Measurements from ENCODE around the gene KRTAP5-7.
"Not testable (repeated sequence)": the region's sequence is repeated elsewhere in the genome, so short reads cannot be mapped to it uniquely, and the experiment has no call there.

KRTAP5-7 gene

DNA sequence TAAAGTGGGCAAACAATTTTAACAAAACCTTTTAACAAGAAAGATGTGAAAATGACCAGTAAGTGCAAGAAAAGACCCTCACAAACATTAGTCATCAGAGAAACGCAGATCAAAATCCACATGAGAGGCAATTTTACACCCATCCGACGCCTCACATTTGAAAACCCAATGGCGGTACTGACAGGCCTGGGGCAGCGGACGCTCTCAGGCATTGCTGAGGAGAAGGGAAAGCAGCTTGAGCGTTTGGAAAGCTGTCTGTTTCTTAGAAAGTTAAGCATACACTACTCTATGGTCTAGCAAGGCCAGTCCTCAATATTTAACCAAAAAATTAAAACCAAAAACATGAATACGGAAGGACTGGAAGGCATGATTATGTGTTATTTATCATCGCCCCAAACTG is 8.8 kb downstream of the KRTAP5-7 start:
- no peak for DNase-seq (ENCODE audit: low spot score)

DNA sequence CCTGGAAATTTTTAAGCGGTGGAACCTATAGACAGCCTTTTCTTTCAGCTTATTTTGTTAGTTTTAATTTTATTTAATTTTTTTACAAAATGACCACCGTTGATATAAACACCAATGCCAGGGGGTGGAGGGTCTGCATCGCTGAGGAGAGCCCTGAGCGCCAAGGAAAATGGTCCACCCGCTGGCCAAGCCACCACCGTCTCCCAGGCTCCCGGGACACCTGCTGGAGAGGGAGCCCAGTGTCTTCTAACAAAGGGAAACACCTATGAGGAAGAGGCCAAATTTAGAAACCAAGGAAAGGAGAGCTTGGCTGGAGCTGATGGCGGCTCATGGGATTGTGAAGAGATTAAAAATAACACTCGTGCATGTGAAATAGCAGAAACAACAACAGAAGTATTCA is 10.5 kb downstream of the KRTAP5-7 start:
- no peak for DNase-seq (ENCODE audit: low spot score)

DNA sequence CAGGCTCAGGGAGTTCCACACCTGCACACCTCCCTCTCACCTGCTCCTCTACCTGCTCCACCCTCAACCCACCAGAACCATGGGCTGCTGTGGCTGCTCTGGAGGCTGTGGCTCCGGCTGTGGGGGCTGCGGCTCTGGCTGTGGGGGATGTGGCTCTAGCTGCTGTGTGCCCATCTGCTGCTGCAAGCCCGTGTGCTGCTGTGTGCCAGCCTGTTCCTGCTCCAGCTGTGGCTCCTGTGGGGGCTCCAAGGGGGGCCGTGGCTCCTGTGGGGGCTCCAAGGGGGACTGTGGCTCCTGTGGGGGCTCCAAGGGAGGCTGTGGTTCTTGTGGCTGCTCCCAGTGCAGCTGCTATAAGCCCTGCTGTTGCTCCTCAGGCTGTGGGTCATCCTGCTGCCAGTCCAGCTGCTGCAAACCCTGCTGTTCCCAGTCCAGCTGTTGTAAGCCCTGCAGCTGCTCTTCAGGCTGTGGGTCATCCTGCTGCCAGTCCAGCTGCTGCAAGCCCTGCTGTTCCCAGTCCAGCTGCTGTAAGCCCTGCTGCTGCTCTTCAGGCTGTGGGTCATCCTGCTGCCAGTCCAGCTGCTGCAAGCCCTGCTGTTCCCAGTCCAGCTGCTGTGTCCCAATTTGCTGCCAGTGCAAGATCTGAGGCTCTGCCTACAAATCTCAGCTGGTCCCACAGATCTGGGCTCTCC is 11.1 kb downstream of the KRTAP5-7 start, which contains the start of gene KRTAP5-8:
Gene KRTAP5-8, plus strand, starts transcription at position 49 of the 689 bp plus-strand sequence. Its CDS starts 31 bp downstream, at position 80.
- DNase-seq (ENCODE audit: low spot score), result not testable (repeated sequence)

DNA sequence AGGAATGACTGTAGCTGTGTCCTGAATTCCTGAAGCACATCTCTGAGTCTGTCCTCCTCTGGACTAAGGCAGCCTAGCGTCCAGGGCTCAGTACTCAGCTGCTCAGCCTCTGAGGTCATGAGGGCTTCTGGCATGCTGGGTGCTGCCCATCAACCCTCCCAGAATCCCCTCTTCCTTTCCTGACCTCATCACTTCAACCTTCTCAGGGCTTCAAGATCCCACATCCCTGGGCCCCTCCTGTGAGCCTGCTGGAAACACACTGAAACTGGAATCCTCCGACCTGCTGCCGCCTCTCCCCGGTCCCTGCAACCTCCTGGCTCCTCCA is 11.6 kb downstream of the KRTAP5-7 start:
- DNase-seq (ENCODE audit: low spot score), result no peak

DNA sequence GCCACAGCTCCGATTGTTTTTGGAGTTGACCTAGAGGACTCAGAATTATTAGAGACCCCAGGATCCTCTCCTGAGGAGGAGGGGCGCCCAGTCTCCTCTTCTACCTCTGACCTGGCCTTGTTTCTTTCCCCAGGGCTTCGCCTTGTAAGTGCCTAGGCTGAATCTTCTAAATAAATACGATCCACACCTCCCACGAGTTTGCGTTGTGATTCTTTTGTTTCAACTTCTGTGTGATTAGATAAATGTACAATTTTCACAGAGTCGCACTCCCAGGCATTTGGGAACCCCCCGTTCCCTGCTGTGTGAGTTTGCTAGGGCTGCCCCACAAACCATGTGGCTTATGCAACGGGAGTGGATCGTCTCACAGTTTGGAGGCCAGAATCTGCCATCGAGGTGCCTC is 11.9 kb downstream of the KRTAP5-7 start:
- no peak for DNase-seq (ENCODE audit: low spot score)

DNA sequence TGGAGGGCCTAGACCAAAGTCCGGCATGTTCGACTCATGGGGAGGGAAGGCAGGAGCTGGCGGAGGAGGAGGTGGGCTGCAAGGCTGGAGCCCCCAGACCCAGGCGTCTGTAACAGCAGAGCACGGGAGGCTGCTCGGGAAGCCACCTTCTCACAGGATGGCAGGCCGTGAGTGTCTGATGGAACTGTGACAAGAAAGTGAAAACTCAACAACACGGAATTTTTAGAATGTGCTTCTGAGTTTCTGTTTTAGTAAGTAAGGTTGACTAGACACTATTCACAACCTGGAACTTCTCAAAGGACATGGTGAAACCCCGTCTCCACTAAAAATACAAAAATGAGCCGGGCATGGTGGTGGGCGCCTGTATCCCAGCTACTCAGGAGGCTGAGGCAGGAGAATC is 12.9 kb downstream of the KRTAP5-7 start:
- not testable (repeated sequence) for DNase-seq (ENCODE audit: low spot score)

DNA sequence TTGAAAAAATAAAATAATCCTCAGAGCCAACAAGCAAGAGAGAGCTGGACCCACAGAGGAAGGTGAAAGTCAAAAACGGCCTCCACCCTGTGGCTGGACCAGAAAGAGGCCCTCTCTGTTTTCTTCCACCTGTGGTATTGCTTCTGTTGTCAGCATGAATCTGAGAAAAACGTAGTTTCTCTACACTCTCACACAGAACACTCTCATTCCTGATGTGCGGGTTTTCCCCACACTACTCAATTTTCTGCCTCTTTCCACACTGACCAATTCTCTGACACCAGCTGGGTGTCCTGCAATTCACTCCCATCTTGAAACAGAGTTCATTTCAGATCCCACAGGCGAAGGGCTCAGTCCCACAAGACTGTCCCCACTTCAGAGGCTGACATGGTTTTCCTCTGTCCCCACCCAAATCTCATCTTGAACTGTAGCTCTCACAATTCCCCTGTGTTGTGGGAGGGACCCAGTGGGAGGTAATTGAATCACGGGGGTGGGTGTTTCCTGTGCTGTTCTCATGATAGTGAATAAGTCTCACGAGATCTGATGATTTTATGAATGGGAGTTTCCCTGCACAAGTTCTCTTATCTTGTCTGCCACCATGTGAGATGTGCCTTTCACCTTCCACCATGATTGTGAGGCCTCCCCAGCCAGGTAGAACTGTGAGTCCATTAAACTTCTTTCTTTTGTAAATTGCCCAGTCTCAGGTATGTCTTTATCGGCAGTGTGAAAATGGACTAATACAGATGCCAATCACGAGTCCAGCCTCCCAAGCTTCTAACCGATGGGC is 13.6 kb downstream of the KRTAP5-7 start:
- DNase-seq (ENCODE audit: low spot score), result not testable (repeated sequence)

DNA sequence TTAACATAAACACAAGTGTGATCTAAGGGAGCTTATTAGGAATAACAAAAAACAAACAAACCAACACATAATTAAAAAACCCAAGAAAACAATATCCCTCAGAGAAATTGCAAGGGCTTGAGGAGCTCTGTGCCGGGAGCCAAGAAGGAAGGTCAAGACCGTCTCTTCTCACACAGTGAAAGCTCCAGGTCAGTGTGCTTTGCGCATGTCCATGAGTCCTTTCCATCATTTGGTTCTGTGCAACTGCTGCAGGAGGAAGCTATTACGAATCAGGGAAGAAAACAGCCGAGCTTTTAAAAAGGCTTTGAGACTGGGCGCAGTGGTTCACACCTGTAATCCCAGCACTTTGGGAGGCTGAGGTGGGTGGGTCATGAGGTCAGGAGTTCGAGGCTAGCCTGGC is 15.3 kb downstream of the KRTAP5-7 start:
- no peak for DNase-seq (ENCODE audit: low spot score)

DNA sequence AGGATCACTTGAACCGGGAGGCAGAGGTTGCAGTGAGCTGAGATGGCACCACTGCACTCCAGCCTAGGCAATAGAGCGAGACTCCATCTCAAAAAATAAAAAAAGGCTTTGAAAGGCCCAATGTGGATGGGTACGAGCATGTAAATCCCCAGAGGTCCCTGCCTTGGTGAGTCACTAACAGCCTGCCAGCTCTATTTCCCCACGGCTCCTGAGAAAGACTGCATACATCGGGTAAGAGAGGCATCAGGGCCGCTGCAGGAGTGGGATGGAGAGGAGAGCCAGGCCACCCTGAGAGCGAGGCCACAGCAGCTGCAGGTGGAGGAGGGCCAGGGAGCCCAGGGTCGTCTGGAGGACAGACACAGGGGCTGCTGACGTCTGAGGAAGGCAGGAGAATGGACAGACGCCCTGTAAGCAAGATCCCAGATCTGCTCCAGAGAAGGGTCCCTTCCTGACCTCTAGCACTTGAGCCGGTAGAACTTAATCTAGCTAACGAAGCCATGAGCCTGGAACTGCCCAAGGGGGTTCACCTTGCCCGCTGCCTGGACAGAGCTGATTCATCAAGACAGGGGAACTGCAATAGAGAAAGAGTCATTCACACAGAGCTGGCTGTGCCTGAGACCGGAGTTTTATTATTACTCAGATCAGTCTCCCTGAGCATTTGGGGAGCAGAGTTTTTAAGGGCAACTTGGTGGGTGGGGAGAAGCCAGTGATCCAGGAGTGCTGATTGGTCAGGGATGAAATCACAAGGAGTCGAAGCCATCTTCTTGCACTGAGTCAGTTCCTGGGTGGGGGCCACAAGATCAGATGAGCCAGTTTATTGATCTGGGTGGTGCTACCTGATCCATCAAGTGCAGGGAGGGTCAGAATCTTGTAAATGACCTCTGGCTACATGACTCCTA is 16.1 kb downstream of the KRTAP5-7 start:
- DNase-seq (ENCODE audit: low spot score), result no peak

DNA sequence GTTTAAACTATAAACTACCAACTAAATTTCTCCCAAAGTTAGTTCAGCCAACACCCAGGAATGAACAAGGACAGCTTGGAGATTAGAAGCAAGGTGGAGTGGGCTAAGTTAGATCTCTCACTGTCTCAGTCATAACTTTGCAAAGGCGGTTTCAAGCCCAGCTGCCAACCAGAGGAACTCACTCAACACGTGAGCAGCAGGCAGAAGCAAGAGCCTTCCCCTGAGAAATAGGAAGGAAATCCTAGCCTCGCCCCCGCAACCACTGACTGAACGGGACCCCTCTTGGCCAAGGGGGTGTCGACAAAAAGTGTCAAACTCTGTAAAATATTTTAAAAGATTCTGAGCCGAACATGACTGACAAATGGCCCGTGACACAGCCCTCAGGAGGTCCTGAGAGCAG is 16.8 kb downstream of the KRTAP5-7 start:
- no peak for DNase-seq (ENCODE audit: low spot score)

DNA sequence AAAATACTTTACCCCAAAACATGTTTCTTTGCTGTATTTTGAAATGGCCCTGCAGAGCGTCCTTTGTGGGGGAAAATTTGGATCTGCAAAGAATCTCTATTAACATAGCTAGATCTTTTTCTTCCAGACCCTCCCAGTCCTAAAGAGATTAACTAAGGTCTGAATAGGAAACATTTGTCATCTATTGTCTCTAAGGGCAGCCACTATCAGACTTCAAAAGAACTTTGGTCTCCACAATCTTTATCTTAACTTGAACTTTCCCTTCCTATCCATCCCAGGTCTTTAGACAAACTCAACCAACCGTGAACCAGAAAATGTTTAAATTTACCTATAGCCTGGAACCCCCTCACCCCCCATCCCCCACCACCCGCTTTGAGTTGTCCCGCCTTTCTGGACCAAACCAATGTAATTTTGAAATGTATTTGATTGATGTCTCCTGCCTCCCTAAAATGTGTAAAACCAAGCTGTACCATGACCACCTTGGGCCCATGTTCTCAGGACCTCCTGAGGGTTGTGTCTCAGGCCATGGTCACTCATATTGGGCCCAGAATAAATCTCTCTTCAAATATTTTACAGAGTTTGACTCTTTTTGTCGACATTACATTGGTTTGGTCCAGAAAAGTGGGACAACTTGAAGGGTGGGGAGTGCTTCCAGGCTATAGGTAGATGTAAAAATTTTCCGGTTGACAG is 17.6 kb downstream of the KRTAP5-7 start:
- no peak for DNase-seq (ENCODE audit: low spot score)

DNA sequence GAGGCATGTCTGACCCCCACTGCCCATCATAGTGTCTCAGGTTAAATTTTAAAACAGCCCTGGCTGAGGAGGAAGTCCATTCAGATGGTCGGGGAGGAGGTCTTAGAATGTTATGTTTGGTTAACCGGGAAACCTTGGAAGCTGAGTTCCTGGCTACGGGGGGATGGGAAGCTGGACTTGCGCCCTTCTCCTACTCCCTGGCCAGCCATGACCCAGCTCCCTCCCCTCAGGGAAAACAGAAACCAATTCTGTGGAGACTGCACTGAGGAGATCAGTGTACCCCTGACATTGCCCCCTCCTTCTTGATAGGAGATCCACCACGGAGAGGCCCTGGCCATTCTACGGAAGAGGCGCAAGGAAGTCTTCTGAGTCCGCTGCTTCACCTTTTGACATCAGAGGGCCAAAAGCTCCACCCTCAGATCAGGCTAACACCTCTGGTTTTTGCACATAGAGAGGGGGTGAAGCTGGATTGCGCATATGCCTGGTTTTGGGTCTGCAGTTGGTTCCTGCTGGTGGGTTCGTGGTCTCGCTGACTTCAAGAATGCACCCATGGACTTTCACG is 18.4 kb downstream of the KRTAP5-7 start:
- DNase-seq (ENCODE audit: low spot score), result no peak

DNA sequence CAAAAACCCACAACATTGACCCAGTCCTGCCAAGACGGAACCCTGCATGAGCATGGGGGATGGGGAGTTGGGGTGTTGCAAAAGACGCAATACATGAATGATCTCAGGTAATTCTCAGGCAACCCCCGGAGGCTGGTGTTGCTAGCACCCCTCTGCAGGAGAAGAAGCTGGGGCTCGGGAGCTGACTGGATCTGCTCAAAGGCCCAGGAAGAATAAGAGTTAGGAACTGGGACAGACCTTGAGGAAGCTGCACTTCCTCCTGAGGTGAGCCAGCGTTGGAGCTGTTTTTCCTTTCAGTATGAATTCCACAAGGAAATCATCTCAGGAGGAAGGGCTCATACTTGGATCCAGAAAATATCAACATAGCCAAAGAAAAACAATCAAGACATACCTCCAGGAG is 21.1 kb downstream of the KRTAP5-7 start, which contains the start of gene KRTAP5-9:
Gene KRTAP5-9, plus strand, starts transcription at position 301 of the 400 bp plus-strand sequence. CDS start 238 bp downstream, outside the sequence.
- no peak for DNase-seq (ENCODE audit: low spot score)

DNA sequence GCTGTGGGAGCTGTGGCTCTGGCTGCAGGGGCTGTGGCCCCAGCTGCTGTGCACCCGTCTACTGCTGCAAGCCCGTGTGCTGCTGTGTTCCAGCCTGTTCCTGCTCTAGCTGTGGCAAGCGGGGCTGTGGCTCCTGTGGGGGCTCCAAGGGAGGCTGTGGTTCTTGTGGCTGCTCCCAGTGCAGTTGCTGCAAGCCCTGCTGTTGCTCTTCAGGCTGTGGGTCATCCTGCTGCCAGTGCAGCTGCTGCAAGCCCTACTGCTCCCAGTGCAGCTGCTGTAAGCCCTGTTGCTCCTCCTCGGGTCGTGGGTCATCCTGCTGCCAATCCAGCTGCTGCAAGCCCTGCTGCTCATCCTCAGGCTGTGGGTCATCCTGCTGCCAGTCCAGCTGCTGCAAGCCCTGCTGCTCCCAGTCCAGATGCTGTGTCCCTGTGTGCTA is 21.7 kb downstream of the KRTAP5-7 start:
- DNase-seq (ENCODE audit: low spot score), result no peak

DNA sequence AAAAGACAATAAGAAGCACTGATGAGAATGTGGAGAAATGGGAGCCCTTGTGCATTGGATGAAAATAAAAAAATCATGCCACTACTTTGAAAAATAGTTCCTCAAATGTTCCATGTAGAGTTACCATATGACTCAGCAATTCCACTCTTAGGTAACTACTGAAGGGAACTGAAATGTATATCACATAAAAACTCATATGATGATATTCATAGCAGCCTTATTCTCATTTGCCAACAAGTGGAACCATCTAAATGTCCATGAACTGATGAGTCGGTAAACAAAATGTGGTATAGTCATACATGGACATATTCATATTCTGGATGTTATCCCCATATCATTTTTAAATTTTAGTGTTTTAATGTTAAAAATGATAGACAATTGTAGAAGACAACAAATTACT is 24.6 kb downstream of the KRTAP5-7 start:
- DNase-seq (ENCODE audit: low spot score), result no peak

DNA sequence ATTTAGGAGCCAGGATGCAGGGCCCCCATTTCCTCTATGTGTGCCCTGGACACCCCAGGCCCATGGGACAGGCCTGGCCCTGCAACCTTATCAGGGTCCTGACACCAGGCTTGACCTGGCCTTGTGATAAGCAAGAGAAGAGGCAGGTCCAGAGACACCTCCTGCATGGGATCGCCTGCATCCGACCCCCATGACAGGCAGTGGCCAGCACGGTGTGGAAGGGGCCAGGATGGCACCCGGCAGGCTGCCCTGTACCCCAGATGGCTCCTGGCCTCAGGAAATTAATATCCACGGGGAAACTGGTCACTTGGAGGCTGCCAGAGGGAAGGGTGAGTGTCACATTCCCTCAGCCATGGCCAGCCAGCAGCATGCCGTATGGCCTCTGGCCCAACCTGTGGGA is 27.9 kb downstream of the KRTAP5-7 start:
- DNase-seq (ENCODE audit: low spot score), result no peak

DNA sequence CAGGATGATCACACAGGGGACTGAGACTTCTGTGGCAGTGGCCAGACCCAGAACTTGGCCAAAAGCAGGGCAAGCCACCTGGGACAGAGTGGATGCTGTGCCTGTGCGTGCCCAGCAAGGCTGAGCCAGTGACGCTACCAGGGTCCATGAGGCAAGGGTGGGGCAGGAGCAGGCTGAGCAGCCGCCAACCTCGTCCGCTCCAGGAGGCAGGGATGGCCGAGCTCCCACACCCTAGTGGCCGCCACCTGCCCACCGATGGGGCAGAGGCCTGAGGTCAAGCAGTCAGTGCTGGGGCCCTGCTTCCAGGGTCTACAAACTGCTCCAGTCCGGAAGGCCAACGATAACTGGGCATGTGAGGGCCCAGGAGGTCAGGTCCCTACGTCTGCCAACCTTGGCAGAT is 28.4 kb downstream of the KRTAP5-7 start:
- DNase-seq (ENCODE audit: low spot score), result no peak

DNA sequence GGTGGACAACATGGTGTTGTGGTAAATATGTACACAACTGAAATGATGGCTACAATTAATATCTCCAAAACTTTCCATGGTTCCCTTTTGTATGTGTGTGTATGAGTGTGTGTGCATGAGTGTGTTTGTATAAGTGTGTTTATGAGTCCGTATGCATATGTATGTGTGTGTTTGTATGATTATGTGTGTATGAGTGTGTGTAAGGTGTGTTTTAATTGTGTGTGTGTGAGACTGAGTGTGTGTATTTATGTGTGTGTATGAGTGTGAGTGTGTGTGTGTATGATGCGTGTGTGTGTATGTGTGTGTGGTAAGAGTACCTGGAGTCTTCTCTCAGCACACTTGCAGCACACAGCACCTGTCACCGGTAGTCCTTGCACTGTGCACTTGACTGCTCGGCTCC is 29.0 kb downstream of the KRTAP5-7 start:
- no peak for DNase-seq (ENCODE audit: low spot score)

DNA sequence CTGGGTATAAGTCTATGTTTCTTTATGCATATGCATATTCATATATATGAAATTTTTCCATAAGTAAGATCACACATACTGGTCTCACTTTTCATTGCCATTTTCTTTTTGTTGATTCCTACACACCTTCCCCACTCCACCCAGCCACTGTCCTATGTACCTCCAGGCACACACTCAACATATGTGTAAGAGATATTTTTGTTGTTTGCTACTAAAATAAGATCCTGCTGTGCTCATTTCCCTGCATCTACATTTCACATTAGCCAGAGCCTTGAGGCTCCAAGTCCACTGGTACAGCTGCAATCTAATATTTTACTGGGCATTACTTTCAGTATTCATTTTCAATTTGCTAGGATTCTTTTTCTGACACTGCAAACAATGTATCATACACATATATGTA is 30.2 kb downstream of the KRTAP5-7 start:
- no peak for DNase-seq (ENCODE audit: low spot score)

DNA sequence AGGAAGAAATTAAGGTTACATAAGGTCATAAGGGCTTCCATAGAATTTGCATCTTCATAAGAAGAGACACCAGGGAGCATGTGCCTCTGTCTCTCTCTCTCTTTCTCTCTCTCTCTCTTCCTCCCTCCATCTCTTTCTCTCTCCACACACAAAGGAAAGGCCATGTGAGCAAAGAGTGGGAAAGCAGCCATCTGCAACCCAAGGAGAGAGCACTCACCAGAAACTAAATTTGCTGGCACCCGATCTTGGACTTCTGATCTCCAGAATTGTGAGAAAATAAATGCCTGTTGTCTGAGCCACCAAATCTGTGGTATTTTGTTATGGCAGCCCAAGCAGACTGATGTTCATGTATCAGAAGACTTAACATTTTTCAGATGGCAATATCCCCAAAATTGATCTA is 31.9 kb downstream of the KRTAP5-7 start:
- DNase-seq (ENCODE audit: low spot score), result no peak

DNA sequence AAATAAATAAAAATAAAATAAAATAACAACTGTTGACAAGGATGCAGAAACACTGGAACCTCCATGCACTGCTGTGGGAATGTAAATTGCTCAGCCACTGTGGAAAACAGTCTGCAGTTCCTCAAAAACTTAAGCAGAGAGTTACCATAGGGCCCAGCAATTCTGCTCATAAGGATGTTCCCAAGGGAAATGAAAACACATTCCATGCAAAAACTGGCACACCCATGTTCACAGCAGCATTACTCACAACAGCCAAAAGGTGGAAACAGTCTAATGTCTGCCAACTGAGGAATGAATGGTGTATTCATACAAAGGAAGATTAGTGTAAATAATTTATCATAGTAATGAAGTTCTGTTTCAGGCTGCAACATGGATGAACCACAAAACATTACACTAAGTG is 35.1 kb downstream of the KRTAP5-7 start:
- no peak for DNase-seq (ENCODE audit: low spot score)

DNA sequence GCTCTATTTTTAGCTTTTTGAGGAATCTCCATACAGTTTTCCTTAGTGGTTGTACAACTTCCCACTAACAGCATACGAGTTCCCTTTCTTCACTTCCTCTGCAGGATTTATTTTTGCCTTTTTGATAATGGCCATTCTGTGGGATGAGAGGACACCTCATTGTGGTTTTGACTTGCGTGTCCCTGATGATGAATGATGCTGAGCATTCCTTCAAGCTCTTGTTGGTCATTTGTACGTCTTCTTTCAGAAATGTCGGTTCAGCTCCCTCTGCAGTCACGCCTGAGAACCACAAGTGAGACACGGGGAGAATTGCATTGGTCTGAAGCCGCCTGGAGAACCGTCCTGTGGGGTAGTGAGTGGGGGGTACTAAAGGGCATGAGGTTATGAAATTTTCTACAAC is 36.3 kb downstream of the KRTAP5-7 start:
- peak; percentile 61 for DNase-seq (ENCODE audit: low spot score)

Measured in GM03348 (cell line).